GM21576 (cell line): ENCODE measurements around the gene MEGF8.

Source experiments
- ATAC-seq: cut with Tn5 transposase; IDR thresholded peaks from one replicate; pipeline ENCODE4 v1.9.1; 2021; ENCODE audit warnings: mild to moderate bottlenecking, moderate library complexity; ENCODE audit not compliant: unreplicated experiment

The MEGF8 gene

GRCh38 chr19:42352301-42353259, 27.1 kb downstream of the MEGF8 start:
- ATAC-seq, result no peak

GRCh38 chr19:42353341-42354015, 28.0 kb downstream of the MEGF8 start:
- ATAC-seq, result no peak

- no peak for ATAC-seq
Observed at GRCh38 chr19:42355896-42356295, 30.5 kb downstream of the MEGF8 start.

- ATAC-seq, result no peak
Observed at GRCh38 chr19:42356686-42357085, 31.3 kb downstream of the MEGF8 start.

GRCh38 chr19:42357290-42357689, 31.9 kb downstream of the MEGF8 start:
- no peak for ATAC-seq

- ATAC-seq, result no peak
Observed at GRCh38 chr19:42360787-42361544, 35.5 kb downstream of the MEGF8 start.

GRCh38 chr19:42361545-42361910, 36.1 kb downstream of the MEGF8 start:
- no peak for ATAC-seq

GRCh38 chr19:42362342-42362741, 36.9 kb downstream of the MEGF8 start:
- no peak for ATAC-seq

- ATAC-seq, result no peak
Observed at GRCh38 chr19:42362891-42363440, 37.5 kb downstream of the MEGF8 start.

- ATAC-seq, result no peak
Observed at GRCh38 chr19:42363614-42364346, 38.3 kb downstream of the MEGF8 start.

GRCh38 chr19:42366673-42367072, 41.2 kb downstream of the MEGF8 start:
- no peak for ATAC-seq

GRCh38 chr19:42367929-42368328, 42.5 kb downstream of the MEGF8 start:
- ATAC-seq, result no peak

- no peak for ATAC-seq
Observed at GRCh38 chr19:42368360-42368759, 42.9 kb downstream of the MEGF8 start.

GRCh38 chr19:42368765-42369164, 43.3 kb downstream of the MEGF8 start:
- no peak for ATAC-seq

GRCh38 chr19:42369433-42370067, 44.1 kb downstream of the MEGF8 start:
- ATAC-seq, result no peak

- ATAC-seq, result no peak
Observed at GRCh38 chr19:42370068-42370520, 44.7 kb downstream of the MEGF8 start.

GRCh38 chr19:42370626-42371175, 45.3 kb downstream of the MEGF8 start:
- ATAC-seq, result no peak

GRCh38 chr19:42374826-42375376, 49.5 kb downstream of the MEGF8 start:
- no peak for ATAC-seq
